SIG-M5 treated with dmso at 0.1 percent for 504 hours (cell line): ENCODE measurements around the gene SUPV3L1.
"Not testable (repeated sequence)": the region's sequence is repeated elsewhere in the genome, so short reads cannot be mapped to it uniquely, and the experiment has no call there.

Experiments
- DNase-seq: peaks from one replicate; lab custom pipeline; 2025; ENCODE audit not compliant: unreplicated experiment; lab: John Stamatoyannopoulos, UW

Gene SUPV3L1

GRCh38 chr10:69228151-69228550 lies 48.1 kb downstream of the SUPV3L1 start:
- DNase-seq = no peak

- no peak for DNase-seq
Observed at GRCh38 chr10:69229616-69229916, 49.5 kb downstream of the SUPV3L1 start.

- no peak for DNase-seq
Observed at GRCh38 chr10:69230128-69230527, 50.1 kb downstream of the SUPV3L1 start.

GRCh38 chr10:69232252-69232651 lies 52.2 kb downstream of the SUPV3L1 start:
- DNase-seq = no peak

- DNase-seq = no peak
Observed at GRCh38 chr10:69232736-69233480, 52.9 kb downstream of the SUPV3L1 start.

- DNase-seq = no peak
Observed at GRCh38 chr10:69234447-69234846, 54.4 kb downstream of the SUPV3L1 start.

- DNase-seq = peak; percentile 67
Observed at GRCh38 chr10:69237528-69238159, 57.6 kb downstream of the SUPV3L1 start.

- no peak for DNase-seq
Observed at GRCh38 chr10:69239136-69239535, 59.1 kb downstream of the SUPV3L1 start.

- no peak for DNase-seq
Observed at GRCh38 chr10:69239816-69240434, 59.9 kb downstream of the SUPV3L1 start.

GRCh38 chr10:69240455-69240854 lies 60.4 kb downstream of the SUPV3L1 start:
- no peak for DNase-seq

- no peak for DNase-seq
Observed at GRCh38 chr10:69241575-69241974, 61.5 kb downstream of the SUPV3L1 start.

- no peak for DNase-seq
Observed at GRCh38 chr10:69242040-69242851, 62.2 kb downstream of the SUPV3L1 start.

GRCh38 chr10:69242852-69243212 lies 62.8 kb downstream of the SUPV3L1 start:
- DNase-seq = no peak

- DNase-seq = no peak
Observed at GRCh38 chr10:69243817-69244216, 63.8 kb downstream of the SUPV3L1 start.

GRCh38 chr10:69246036-69246435 lies 66.0 kb downstream of the SUPV3L1 start:
- DNase-seq = no peak

- no peak for DNase-seq
Observed at GRCh38 chr10:69246581-69247312, 66.7 kb downstream of the SUPV3L1 start.

- DNase-seq = no peak
Observed at GRCh38 chr10:69247313-69247710, 67.3 kb downstream of the SUPV3L1 start.

- DNase-seq = no peak
Observed at GRCh38 chr10:69248117-69248730, 68.2 kb downstream of the SUPV3L1 start.

GRCh38 chr10:69250041-69250440 lies 70.0 kb downstream of the SUPV3L1 start:
- DNase-seq = no peak

- DNase-seq = not testable (repeated sequence)
Observed at GRCh38 chr10:69251417-69251816, 71.4 kb downstream of the SUPV3L1 start.

- DNase-seq = no peak
Observed at GRCh38 chr10:69253171-69253570, 73.1 kb downstream of the SUPV3L1 start.
